HG02642 (cell line): Measurements from ENCODE around the gene FBXO17.

Experiments used
- ATAC-seq: cut with Tn5 transposase; IDR thresholded peaks from one replicate; pipeline ENCODE4 v1.9.1; 2021; ENCODE audit warnings: mild to moderate bottlenecking; ENCODE audit not compliant: unreplicated experiment, poor library complexity

FBXO17 gene

GRCh38 chr19:38899447-38900201 is 75.9 kb downstream of the FBXO17 start, which contains the start of the genes NFKBIB and SIRT2:
Gene NFKBIB, plus strand, starts transcription at chr19:38899969. Its CDS starts 64 bp downstream, at chr19:38900033.
Gene SIRT2, minus strand, starts transcription at chr19:38899618. Its CDS starts 97 bp downstream, at chr19:38899521.
- ATAC-seq, result peak; percentile 94

DNA sequence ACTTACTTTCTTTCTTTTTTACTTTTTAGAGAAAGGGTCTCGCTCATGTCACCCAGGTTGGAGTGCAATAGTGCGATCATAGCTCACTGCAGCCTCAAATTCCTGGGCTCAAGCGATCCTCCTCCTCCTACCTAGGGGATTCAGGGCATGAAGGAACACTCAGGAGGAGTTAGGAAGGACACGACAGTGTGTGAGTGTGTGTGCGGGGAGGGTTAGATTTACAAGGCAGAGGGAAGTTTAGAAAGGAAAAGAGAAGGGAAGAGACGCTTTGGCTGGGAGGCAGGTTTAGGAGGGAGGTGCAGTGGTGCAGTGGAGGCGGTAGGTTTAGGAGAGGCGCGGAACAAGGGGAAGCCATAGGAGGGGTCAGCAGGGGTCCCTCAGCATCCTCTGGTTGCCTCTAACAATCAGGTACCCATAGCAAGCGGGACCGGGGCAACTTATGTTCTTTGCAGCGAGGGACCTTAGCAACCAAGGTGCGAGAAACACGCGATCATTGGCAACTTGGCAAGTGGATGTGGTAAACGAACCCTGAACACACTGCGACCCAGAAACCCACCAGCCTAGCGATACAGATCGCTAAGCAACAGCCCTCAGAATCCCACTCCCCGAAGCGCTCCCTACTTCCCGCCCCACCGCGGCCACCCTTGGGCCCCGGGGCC is 76.6 kb downstream of the FBXO17 start:
- no peak for ATAC-seq

DNA sequence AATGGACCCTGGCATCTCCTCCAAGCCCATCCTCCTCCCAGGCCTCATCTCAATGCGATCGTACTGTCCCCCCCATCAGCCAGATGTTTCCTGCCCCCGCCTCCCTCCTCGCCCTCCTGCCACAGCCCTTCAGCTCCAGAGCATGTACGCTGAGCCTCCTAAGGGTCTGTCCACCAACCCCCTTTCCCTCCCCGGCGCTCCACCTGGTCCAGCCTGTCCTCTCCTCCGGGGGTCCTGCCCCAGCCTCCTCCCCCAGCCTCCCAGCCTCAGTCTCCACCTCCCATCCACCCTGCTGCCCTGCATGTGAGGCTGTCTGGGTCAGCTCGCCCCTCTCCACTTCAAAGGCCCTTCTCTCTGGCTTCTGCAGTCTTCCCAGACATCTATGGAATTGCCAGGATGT is 80.6 kb downstream of the FBXO17 start:
- no peak for ATAC-seq

- ATAC-seq, result no peak
These were observed 82.2 kb downstream of the FBXO17 start for GRCh38 chr19:38893341-38893771.

GRCh38 chr19:38892841-38893240 is 82.7 kb downstream of the FBXO17 start:
- no peak for ATAC-seq

- ATAC-seq, result no peak
These were observed 83.8 kb downstream of the FBXO17 start for GRCh38 chr19:38891771-38892170.
